Effector memory CD8-positive, alpha-beta T cell (primary cell): ENCODE results near the gene RGS6.

Experiments
- ATAC-seq: fragments of 150-1000 bp; cut with Tn5 transposase; replicated peaks from 2 replicates; pipeline ENCODE4 v1.10.0; 2021; ENCODE audit warnings: mild to moderate bottlenecking, moderate library complexity
- DNase-seq, 3 experiments: peaks; one replicate each; pipeline ENCODE4 v3.0.0; 2021
- H3K27ac Mint-ChIP-seq, 2 donors: one replicate each; pipeline ENCODE4 v1.8.0; 2022; ENCODE audit warnings: mild to moderate bottlenecking in 2 of 2, mixed read lengths in 2 of 2, moderate library complexity in 2 of 2
- H3K27me3 Mint-ChIP-seq, 2 donors: one replicate each; pipeline ENCODE4 v1.8.0; 2022; ENCODE audit warnings: mixed read lengths in 2 of 2
- H3K36me3 Mint-ChIP-seq: one replicate; pipeline ENCODE4 v1.8.0; 2022; ENCODE audit warnings: mild to moderate bottlenecking, moderate library complexity, mixed read lengths; ENCODE audit not compliant: insufficient read depth
- H3K4me1 Mint-ChIP-seq, 2 donors: one replicate each; pipeline ENCODE4 v1.8.0; 2022; ENCODE audit warnings: low read depth in 2 of 2, mixed read lengths in 2 of 2
- H3K4me3 Mint-ChIP-seq, 2 donors: one replicate each; pipeline ENCODE4 v1.8.0; 2022; ENCODE audit warnings: mild to moderate bottlenecking in 2 of 2, mixed read lengths in 2 of 2, moderate library complexity in 2 of 2
- H3K9me3 Mint-ChIP-seq, 2 donors: one replicate each; pipeline ENCODE4 v1.8.0; 2022; ENCODE audit warnings: mixed read lengths in 2 of 2

RGS6 gene

DNA sequence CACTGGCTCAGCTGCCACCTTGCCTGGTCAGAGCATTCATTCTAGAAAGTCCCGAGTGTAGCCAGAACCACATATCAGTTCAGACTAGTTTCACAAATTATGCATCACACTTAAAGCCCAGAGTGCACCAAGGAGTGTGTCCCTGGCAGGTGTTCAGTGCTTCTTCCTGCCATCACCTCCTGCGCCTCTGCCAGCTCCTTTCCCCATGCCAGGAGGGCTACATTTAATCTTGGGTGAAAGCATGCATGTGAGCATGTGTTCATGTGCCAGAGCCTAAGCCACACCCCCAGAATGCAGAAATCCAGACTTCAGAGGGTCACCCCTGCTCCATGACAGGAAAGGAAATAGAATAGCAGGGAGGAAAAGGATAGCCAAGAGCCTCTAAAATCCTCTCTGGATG lies 580.1 kb downstream of the RGS6 start:
- H3K4me3 Mint-ChIP-seq, result no peak overlapping the region
- DNase-seq (no peak), ATAC-seq (no peak)
- peaks cover 10% of the 10 kb centered on the region for H3K36me3 Mint-ChIP-seq
- H3K27ac Mint-ChIP-seq, result no peak overlapping the region
- H3K4me1 Mint-ChIP-seq, result peaks cover 6 to 9% of the 10 kb centered on the region in 2 donors
- H3K9me3 Mint-ChIP-seq, result no peaks in the 10 kb centered on the region
- H3K27me3 Mint-ChIP-seq, result peaks cover 33 to 39% of the 10 kb centered on the region in 2 donors

DNA sequence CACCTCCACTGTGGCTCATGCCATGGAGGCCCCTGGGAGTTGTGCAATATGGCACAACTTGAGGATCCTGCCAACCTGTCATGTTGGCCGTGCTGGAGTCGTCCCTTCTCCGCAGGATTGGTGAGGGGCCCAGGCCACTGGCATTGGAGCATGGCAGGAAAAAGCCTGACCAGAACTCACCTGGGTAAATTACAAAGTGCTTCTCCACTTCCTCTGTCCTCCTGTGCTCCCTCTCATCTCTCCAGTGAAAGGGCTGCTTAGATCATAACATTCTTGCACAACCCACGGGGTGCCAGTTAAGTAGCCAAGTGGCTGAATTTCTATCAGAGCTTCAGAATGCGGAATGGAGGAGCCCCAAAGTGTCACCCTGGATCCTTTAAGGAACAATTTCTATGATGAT lies 580.7 kb downstream of the RGS6 start:
- H3K4me3 Mint-ChIP-seq, result no peak overlapping the region
- DNase-seq (no peak), ATAC-seq (no peak)
- peaks cover 33 to 39% of the 10 kb centered on the region in 2 donors for H3K27me3 Mint-ChIP-seq
- peaks cover 13 to 16% of the 10 kb centered on the region in 2 donors for H3K4me1 Mint-ChIP-seq
- no peaks in the 10 kb centered on the region for H3K9me3 Mint-ChIP-seq
- peaks cover 10% of the 10 kb centered on the region for H3K36me3 Mint-ChIP-seq
- H3K27ac Mint-ChIP-seq, result no peak overlapping the region

DNA sequence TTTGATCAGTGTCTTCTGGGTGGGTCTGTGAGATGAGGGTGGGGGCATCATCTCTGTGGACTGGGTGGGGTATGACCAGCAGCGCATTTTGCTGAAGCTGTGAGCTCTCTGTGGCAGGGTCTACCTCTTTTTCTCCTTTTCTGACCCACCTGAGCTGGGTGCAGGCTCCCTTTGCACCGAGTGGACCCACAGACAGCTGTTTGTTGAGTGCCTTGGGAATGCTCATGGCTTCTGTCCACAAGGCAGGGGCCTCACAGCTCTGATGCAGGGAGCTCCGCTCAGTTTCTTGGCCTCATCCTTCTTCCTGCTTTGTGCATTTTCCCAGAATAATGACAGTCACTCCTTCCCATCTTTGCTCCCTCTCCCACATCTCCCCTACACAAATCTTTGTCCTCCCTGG lies 581.1 kb downstream of the RGS6 start:
- no peak for ATAC-seq
- Mint-ChIP-seq H3K27me3 (peaks cover 33 to 39% of the 10 kb centered on the region in 2 donors), H3K4me3 (no peak overlapping the region), H3K4me1 (peaks cover 17 to 20% of the 10 kb centered on the region in 2 donors), H3K36me3 (peaks cover 10% of the 10 kb centered on the region), H3K27ac (no peak overlapping the region), H3K9me3 (no peaks in the 10 kb centered on the region)
- no peak for DNase-seq

DNA sequence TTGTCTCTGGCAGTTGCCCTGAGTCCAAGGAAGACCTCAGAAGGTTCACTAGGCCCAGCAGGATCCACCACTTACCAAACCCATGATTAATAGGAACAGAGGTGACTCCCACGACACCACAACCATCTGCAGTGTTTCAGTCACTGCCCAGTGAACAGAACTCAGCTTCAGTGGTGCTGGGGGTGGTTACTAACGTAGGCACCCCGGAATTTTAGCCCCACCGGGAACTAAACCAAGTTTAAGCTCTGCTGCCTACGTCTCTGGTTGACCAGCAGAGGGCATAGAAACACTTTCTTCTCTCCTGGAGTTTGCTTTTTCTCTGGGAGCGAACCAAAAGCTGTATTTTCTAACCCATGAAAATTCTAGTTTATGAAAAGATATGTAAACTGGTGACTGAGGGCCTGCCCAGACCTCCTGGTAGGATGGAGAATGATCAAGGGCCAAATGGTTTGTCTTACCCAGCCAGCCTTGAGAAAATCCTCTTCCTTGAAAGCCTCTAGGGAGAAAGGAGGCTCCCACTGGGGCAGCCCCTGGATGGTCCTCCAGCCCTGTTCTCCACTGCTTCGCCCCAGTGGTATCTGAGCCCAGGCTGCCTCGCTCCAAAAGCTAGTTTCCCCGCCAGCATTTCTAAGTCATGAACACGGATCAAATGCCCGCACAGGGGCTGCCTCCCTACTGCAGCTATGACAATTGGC lies 581.9 kb downstream of the RGS6 start:
- Mint-ChIP-seq H3K9me3 (no peaks in the 10 kb centered on the region), H3K27ac (no peak overlapping the region), H3K27me3 (peaks cover 33 to 39% of the 10 kb centered on the region in 2 donors), H3K4me3 (no peak overlapping the region), H3K36me3 (peaks cover 10% of the 10 kb centered on the region), H3K4me1 (peaks cover 23 to 28% of the 10 kb centered on the region in 2 donors)
- no peak for ATAC-seq
- DNase-seq, result no peak

DNA sequence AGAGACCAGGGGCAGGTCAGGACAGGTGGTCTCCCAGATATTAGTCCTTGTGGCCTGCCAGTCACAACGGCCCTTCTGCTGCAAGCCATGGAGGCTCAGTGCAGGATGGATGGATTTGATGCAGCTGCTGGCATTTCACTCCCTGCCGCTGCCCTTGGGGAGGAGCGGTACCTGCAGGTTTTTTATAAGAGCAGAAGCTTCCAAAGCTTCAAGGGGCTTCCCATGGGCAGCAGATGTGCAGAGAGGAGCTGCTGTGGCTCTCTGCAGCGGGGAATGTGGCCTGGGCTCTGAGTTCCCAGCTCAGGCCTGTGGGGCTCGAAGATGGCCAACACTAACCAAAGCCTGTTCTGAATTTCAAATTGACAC lies 582.4 kb downstream of the RGS6 start:
- H3K9me3 Mint-ChIP-seq, result no peaks in the 10 kb centered on the region
- H3K27me3 Mint-ChIP-seq, result peaks cover 30 to 39% of the 10 kb centered on the region in 2 donors
- H3K27ac Mint-ChIP-seq, result no peak overlapping the region
- ATAC-seq, result no peak
- DNase-seq, result no peak
- peaks cover 28 to 33% of the 10 kb centered on the region in 2 donors for H3K4me1 Mint-ChIP-seq
- no peak overlapping the region for H3K4me3 Mint-ChIP-seq
- H3K36me3 Mint-ChIP-seq, result peaks cover 10% of the 10 kb centered on the region

DNA sequence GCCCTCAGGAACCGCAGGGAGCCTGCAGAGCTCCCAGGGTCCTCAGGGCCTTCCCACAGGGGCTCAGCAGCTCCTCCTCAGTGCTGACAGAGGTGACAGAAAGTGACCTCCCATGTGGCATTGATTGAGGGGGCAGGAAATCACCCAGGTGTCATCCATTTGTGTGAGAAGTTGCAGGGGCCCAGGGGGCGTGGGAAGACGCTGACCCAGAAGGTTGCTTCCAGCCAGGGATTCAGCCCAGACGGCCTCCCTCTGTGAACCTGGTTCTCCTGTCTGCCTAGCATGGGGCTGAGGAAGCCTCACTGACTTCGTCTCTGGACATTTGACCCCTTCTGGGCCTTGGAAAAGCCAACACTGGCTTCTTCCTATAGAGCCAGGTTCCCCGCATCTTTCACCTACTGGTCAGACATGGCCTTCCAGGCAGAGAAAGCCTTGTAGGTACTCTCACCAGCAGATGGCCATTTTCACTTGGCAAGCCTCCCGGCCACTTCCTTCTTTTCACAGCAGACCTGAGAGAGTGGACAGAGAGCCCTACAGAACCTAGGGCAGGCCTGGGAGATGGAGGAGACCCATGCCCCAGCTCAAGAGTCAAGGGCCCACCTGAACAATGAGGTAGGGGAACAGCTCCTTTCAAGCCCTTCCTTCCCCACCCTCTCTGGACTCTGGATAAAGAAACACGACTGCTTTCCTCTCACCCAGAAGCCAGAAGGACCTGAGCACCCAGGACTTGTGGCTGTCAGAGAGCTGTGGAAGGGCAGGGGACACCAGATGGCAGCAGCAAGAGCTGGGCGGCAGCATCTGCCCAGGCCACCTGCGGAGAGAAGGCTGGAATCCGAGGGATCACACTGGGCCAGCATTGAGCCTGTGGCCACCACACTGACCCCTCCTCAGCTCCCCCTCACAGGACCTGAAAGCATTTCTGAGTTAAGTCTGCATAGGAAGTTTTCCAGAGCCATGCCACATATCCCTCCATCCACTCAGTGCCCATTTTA lies 583.8 kb downstream of the RGS6 start:
- no peak for ATAC-seq
- H3K27me3 Mint-ChIP-seq, result peaks cover 18 to 30% of the 10 kb centered on the region in 2 donors
- H3K27ac Mint-ChIP-seq, result no peak overlapping the region
- peaks cover 10% of the 10 kb centered on the region for H3K36me3 Mint-ChIP-seq
- DNase-seq, result no peak
- no peaks in the 10 kb centered on the region for H3K9me3 Mint-ChIP-seq
- H3K4me1 Mint-ChIP-seq, result peaks cover 34 to 42% of the 10 kb centered on the region in 2 donors
- H3K4me3 Mint-ChIP-seq, result no peak overlapping the region

DNA sequence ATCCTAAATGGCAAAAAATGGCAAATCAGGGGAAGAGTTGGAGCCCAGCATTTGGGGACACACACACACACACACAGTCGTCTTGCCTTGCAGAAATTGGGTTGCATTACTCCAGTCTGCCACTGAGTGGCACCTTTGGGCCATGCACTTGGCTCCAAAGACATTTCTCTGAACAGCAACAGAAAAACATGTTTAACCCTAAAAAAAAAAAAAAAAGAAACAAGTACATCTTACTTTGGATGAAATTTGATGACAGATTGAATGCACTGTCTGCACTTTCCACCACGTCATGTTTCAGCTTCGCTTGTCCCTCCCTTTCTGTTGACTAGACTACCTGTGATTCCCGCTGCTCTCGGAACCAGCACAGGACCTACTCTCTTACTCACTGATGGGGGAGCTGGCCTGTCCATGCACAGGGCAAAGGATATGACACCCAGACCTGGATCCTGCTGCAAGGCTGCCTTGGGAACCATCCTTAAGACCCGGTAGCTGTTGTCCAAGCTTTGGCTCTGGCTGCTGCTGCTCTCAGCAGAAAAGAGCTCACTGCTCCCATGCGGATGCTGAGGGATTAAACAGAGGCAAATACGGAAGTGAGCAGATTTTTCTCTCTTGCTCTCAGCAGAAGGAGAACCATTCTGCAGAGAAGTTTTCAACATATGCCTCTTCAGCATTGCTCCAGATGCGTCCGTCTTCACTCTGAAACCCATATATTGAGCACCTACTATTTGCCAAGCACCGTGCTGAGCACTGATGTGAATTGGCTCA lies 584.9 kb downstream of the RGS6 start:
- Mint-ChIP-seq H3K4me1 (peaks cover 41 to 52% of the 10 kb centered on the region in 2 donors), H3K27me3 (peaks cover 8 to 19% of the 10 kb centered on the region in 2 donors), H3K9me3 (no peaks in the 10 kb centered on the region), H3K36me3 (peaks cover 10% of the 10 kb centered on the region), H3K4me3 (peak overlapping the region in 1 of 2 donors; percentile 10), H3K27ac (no peak overlapping the region)
- peak; percentile 31 for ATAC-seq
- DNase-seq, result peak; percentile 71 to 78 (median 74)

DNA sequence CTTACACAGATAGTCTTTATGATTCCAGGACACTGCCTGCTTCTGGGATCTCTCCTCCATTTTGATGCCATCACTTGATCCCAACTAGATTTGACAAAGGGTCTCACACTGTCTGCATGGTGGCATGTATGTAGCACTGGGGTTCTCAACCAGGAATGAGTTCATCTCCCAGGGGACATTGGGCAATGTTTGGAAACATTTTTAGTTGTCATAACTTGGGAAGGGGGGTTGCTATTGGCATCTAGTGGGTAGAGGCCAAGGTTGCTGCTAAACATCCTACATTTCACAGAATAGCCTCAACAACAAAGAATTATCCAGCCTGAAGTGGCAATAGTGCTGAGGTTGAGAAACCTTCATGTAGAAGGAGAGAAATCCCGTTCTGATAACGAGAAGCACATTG lies 585.5 kb downstream of the RGS6 start:
- no peak for DNase-seq
- H3K36me3 Mint-ChIP-seq, result peaks cover 10% of the 10 kb centered on the region
- peaks cover 6 to 13% of the 10 kb centered on the region in 2 donors for H3K27me3 Mint-ChIP-seq
- H3K27ac Mint-ChIP-seq, result peak overlapping the region in 1 of 2 donors; percentile 68
- peaks cover 43 to 55% of the 10 kb centered on the region in 2 donors for H3K4me1 Mint-ChIP-seq
- H3K9me3 Mint-ChIP-seq, result no peaks in the 10 kb centered on the region
- H3K4me3 Mint-ChIP-seq, result peak overlapping the region in 1 of 2 donors; percentile 13
- ATAC-seq, result no peak

DNA sequence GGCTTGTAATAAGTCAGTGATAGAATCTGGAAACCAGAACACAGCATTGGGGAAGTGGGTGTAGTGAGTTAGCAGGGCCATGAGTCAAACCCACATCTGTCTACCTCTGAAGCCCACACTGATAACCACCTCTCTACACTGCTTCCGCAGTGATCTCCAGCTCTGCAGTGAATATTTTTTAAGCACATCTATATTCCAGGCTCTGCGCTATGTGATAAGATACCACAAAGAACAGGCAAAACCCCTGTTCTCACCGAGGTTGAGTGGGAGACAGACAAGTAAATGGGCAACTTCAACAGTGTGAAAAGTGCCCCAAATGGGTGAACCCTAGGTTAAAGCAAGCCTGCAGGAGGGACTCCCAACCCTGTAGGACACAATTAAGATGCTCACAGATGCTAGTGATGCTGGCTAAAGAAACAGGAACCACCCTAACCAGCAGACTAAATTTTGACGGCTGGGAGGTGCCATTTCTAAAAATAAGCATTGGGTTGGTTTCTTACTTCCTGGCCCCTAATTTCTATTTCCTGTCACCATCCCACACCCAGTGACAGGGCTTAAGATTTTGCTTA lies 586.7 kb downstream of the RGS6 start:
- H3K4me3 Mint-ChIP-seq, result peak overlapping the region; percentile 13 to 70
- H3K9me3 Mint-ChIP-seq, result no peaks in the 10 kb centered on the region
- H3K27ac Mint-ChIP-seq, result peak overlapping the region; percentile 68 to 88
- DNase-seq, result peak; percentile 34 to 44 (median 37)
- ATAC-seq, result peak; percentile 88
- peaks cover 0 to 2% of the 10 kb centered on the region in 2 donors for H3K27me3 Mint-ChIP-seq
- H3K4me1 Mint-ChIP-seq, result peaks cover 43 to 58% of the 10 kb centered on the region in 2 donors
- H3K36me3 Mint-ChIP-seq, result peaks cover 10% of the 10 kb centered on the region

DNA sequence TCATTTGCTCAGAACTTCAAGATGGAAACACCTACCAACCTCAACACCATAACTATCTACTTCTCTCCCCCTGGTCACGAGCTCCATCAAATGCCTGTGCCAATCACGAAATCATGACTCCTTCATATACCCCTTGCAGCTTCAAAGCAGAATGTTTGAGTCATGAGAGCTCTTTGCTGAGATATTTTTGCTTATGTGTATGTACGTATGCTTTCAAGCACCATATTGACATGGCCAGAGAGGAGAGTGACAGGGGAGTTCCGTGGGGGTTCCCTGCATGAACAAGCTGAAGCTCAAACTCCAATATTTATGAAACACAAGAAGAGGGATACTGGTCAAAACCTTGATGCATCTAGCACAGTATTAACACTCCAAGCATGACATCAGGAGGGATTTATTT lies 587.3 kb downstream of the RGS6 start:
- peak overlapping the region; percentile 13 to 70 for H3K4me3 Mint-ChIP-seq
- peaks cover 10% of the 10 kb centered on the region for H3K36me3 Mint-ChIP-seq
- no peaks in the 10 kb centered on the region for H3K9me3 Mint-ChIP-seq
- H3K27me3 Mint-ChIP-seq, result no peaks in the 10 kb centered on the region
- DNase-seq (no peak), ATAC-seq (peak; percentile 8)
- peaks cover 49 to 65% of the 10 kb centered on the region in 2 donors for H3K4me1 Mint-ChIP-seq
- peak overlapping the region in 1 of 2 donors; percentile 88 for H3K27ac Mint-ChIP-seq

DNA sequence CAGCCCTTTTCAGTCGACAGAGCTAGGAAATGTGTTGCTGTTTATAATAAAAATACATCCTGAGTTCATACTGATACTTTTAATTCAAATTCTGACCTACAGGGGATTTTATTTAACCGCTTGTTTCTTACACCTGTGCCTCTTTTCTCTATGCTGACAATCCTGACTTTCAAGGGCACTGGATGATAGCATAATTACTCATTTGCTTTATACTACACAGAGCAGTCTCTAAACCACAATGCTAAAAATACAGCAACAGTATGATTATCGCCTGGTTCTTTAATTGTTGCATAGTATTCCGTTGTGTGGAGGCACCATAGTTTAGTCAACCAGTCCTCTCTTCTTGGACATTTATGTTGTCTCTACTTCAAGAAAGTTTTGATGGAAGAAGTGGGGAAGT lies 588.8 kb downstream of the RGS6 start:
- ATAC-seq (no peak), DNase-seq (no peak)
- Mint-ChIP-seq H3K4me1 (peaks cover 53 to 69% of the 10 kb centered on the region in 2 donors), H3K4me3 (no peak overlapping the region), H3K9me3 (no peaks in the 10 kb centered on the region), H3K27ac (no peak overlapping the region), H3K27me3 (no peaks in the 10 kb centered on the region), H3K36me3 (peaks cover 10% of the 10 kb centered on the region)

DNA sequence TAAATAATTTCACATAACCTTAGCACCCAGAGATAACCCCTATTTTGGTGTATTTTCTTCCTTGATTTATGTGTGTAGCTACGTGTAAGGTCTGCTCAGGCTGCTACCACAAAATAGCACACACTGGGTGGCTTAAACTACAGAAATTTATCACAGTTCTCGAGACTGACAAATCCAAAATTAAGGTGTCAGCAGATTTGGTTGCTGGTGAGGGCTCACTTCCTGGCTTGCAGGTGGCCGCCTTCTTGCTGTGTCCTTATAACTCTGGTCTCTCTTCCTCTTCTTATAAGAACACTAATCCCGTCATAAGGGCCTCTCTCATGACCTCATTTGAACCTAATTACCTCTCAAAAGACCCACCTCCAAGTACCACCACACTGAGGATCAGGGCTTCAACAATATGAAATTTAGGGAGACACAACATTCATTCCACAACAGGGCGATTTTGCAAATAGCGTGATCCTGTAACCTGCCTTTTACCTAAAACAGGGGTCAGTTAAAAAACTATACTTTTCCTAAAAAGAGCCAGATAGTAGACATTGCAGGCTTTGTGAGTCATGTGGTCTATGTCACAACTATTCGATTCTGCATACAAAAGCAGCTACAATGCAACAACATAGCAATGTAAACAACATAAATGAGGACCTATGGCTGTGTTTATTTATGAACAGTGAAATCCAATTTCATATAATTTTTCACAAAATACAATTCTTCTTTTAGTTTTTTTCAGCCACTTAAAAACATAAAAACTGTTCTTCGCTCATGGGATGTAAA lies 589.9 kb downstream of the RGS6 start:
- DNase-seq (no peak), ATAC-seq (no peak)
- peak overlapping the region; percentile 21 to 28 for H3K4me3 Mint-ChIP-seq
- no peak overlapping the region for H3K27ac Mint-ChIP-seq
- no peaks in the 10 kb centered on the region for H3K27me3 Mint-ChIP-seq
- H3K4me1 Mint-ChIP-seq, result peaks cover 48 to 61% of the 10 kb centered on the region in 2 donors
- peaks cover 2% of the 10 kb centered on the region for H3K36me3 Mint-ChIP-seq
- no peaks in the 10 kb centered on the region for H3K9me3 Mint-ChIP-seq
